HepG2 (cell line): ENCODE data around the gene DDX31. TPM values are rescaled to one million over a fixed set of nuclear protein-coding genes. Genes with fewer than 3 reads are reported as not detected.

Experiments
- ATAC-seq: fragments of 200-7000 bp; cut with Tn5 transposase; 3 replicates; pipeline ENCODE4 v1.9.1; 2020; ENCODE audit warnings: mild to moderate bottlenecking, moderate library complexity
- BruUV-seq: library from RNA; stranded (reverse); fragments of 400-500 nt; replicated peaks from 2 replicates; lab custom pipeline; 2021; lab: Mats Ljungman, UMichigan
- CTCF ChIA-PET: fragments of 300-600 bp; formaldehyde crosslinking; extraction: SDS; loops from one replicate; lab custom pipeline; 2021; ENCODE audit warnings: low total read pairs, inconsistent platforms, low intra/inter-chr PET ratio; lab: Yijun Ruan, JAX
- POLR2A ChIA-PET: fragments of 350-600 bp; sonication (Branson Sonifier 250); formaldehyde crosslinking; loops from one replicate; lab custom pipeline; 2020; ENCODE audit warnings: antibody characterized with exemption, inconsistent platforms; lab: Yijun Ruan, JAX
- DNase-seq: peaks from one replicate; pipeline ENCODE4 v3.0.0-alpha.2; 2015; ENCODE audit warnings: low spot score
- FAIRE-seq: peaks from 3 replicates; lab custom pipeline; 2011; peaks lifted over from hg19 to GRCh38; lab: Jason Lieb, UNC
- H2AFZ ChIP-seq: one replicate; pipeline ENCODE4 v1.6.1; 2011; ENCODE audit warnings: low read length, inconsistent platforms
- H3K27ac ChIP-seq: fragments of 300-600 bp; 3 replicates; pipeline ENCODE4 v1.8.0; 2011; ENCODE audit warnings: mixed run types, mild to moderate bottlenecking, mixed read lengths, low read length, inconsistent platforms; ENCODE audit not compliant: insufficient read depth; ENCODE audit errors: extremely low read length
- H3K27me3 ChIP-seq, 2 experiments: fragments of 200-600 bp in 1 of 2; 2 replicates in 1 of 2; 3 replicates in 1 of 2; pipeline versions ENCODE4 v1.6.0 to v1.8.0; 2011; ENCODE audit warnings: low read length in 2 of 2, mild to moderate bottlenecking in 2 of 2, moderate library complexity in 2 of 2, inconsistent platforms in 1 of 2; ENCODE audit not compliant: insufficient read depth in 2 of 2, control insufficient read depth in 1 of 2
- H3K36me3 ChIP-seq, 2 experiments: fragments of 200-600 bp in 1 of 2; replicated peaks in 1 of 2; 2 replicates in 1 of 2; 3 replicates in 1 of 2; pipeline versions ENCODE4 v1.5.1 to v1.8.0; 2011; ENCODE audit warnings: low read length in 2 of 2, inconsistent platforms in 1 of 2; ENCODE audit not compliant: insufficient read depth in 2 of 2, control insufficient read depth in 1 of 2
- H3K4me1 ChIP-seq: 2 replicates; pipeline ENCODE4 v1.5.1; 2012; ENCODE audit warnings: low read length, inconsistent platforms; ENCODE audit not compliant: insufficient read depth
- H3K4me2 ChIP-seq: 2 replicates; pipeline ENCODE4 v1.6.0; 2011; ENCODE audit warnings: low read depth, low read length, inconsistent platforms
- H3K4me3 ChIP-seq, 3 experiments: fragments of 200-600 bp in 1 of 3; sonication (generic), shearing (Covaris generic) in 1 of 3; replicated peaks in 1 of 3; 2 replicates each; pipeline ENCODE4 v1.5.1; 2011 to 2016; ENCODE audit warnings: low read length in 3 of 3, inconsistent platforms in 2 of 3, low read depth in 2 of 3, mild to moderate bottlenecking in 2 of 3, control low read depth in 1 of 3, mixed read lengths in 1 of 3; ENCODE audit not compliant: insufficient read depth in 1 of 3
- H3K79me2 ChIP-seq: one replicate; pipeline ENCODE4 v1.6.1; 2011; ENCODE audit warnings: low read length, inconsistent platforms; ENCODE audit not compliant: insufficient read depth
- H3K9ac ChIP-seq: 2 replicates; pipeline ENCODE4 v1.6.0; 2011; ENCODE audit warnings: mild to moderate bottlenecking, low read depth, low read length, inconsistent platforms; ENCODE audit not compliant: insufficient read depth
- H3K9me3 ChIP-seq: 2 replicates; pipeline ENCODE4 v1.5.1; 2012; ENCODE audit warnings: mild to moderate bottlenecking, low read length
- H4K20me1 ChIP-seq: 2 replicates; pipeline ENCODE4 v1.6.0; 2011; ENCODE audit warnings: inconsistent platforms, mild to moderate bottlenecking, low read length, moderate library complexity; ENCODE audit not compliant: insufficient read depth
- CTCF ChIP-seq: sonication (generic); formaldehyde crosslinking; IDR thresholded peaks from 2 replicates; pipeline ENCODE4 v1.5.0; 2020; ENCODE audit warnings: mild to moderate bottlenecking, missing genetic modification reagents, moderate library complexity
- DRAP1 ChIP-seq: IDR thresholded peaks from 2 replicates; pipeline ENCODE4 v1.6.1; 2016; ENCODE audit warnings: missing genetic modification reagents, missing compliant biosample characterization
- FIP1L1 ChIP-seq: fragments of 200-400 bp; formaldehyde crosslinking; IDR thresholded peaks from 2 replicates; pipeline ENCODE4 v1.6.1; 2018; ENCODE audit warnings: low read depth, mild to moderate bottlenecking, low read length, moderate library complexity, borderline replicate concordance; ENCODE audit not compliant: insufficient read depth
- FOXA3 ChIP-seq: IDR thresholded peaks from 2 replicates; pipeline ENCODE4 v1.6.1; 2016; ENCODE audit warnings: missing genetic modification reagents, missing compliant biosample characterization
- GABPA ChIP-seq, 2 experiments: IDR thresholded peaks; 2 replicates each; pipeline ENCODE4 v1.6.1; 2011 to 2016; ENCODE audit warnings: low read depth in 2 of 2, low read length in 1 of 2, missing biosample characterization in 1 of 2, missing genetic modification characterization in 1 of 2
- HNF1B ChIP-seq: sonication (generic); formaldehyde crosslinking; IDR thresholded peaks from 2 replicates; pipeline ENCODE4 v1.5.1; 2020; ENCODE audit warnings: mild to moderate bottlenecking, moderate library complexity, missing genetic modification reagents
- IKZF5 ChIP-seq: IDR thresholded peaks from 2 replicates; pipeline ENCODE4 v1.6.1; 2018; ENCODE audit warnings: missing genetic modification reagents, mild to moderate bottlenecking, missing compliant biosample characterization
- MEIS2 ChIP-seq: sonication (generic); formaldehyde crosslinking; IDR thresholded peaks from 2 replicates; pipeline ENCODE4 v1.9.0; 2021; ENCODE audit warnings: mild to moderate bottlenecking, missing genetic modification reagents
- MYC ChIP-seq: sonication (generic); formaldehyde crosslinking; IDR thresholded peaks from 2 replicates; pipeline ENCODE4 v1.9.0; 2021; ENCODE audit warnings: missing genetic modification reagents, borderline replicate concordance
- NFKB2 ChIP-seq: sonication (generic); formaldehyde crosslinking; IDR thresholded peaks from 2 replicates; pipeline ENCODE4 v1.4.0; 2020; ENCODE audit warnings: missing genetic modification reagents, borderline replicate concordance
- ZBTB49 ChIP-seq: sonication (generic); formaldehyde crosslinking; IDR thresholded peaks from 2 replicates; pipeline ENCODE4 v1.4.0; 2020; ENCODE audit warnings: missing genetic modification reagents, borderline replicate concordance
- ZNF276 ChIP-seq: sonication (generic); formaldehyde crosslinking; IDR thresholded peaks from 2 replicates; pipeline ENCODE4 v1.4.0; 2020; ENCODE audit warnings: mild to moderate bottlenecking, low read depth, missing genetic modification reagents
- WGBS: methylation state at CpG from one replicate; pipeline ENCODE4 v1.1.6; 2017; ENCODE audit warnings: low lambda C conversion rate; 5-methylcytosine and 5-hydroxymethylcytosine counted together
- in situ Hi-C: cut with HindIII; loops from 2 replicates; pipeline ENCODE4 v1.10.0; 2017; ENCODE audit warnings: low pct_unique_long_range_greater_than_20kb; ENCODE audit not compliant: extremely low pct_ligation_motif_present
- intact Hi-C: fragments of 100-400 bp; cut with micrococcal nuclease; formaldehyde crosslinking; loops from one replicate; pipeline ENCODE4 v1.10.0; 2022; ENCODE audit not compliant: unreplicated experiment
- polyA plus RNA-seq, 8 experiments: library from polyadenylated mRNA; depleted of rRNA in 3 of 8; stranded (reverse) in 7 of 8; unstranded in 1 of 8; fragments of >200 nt; fragmentation: Illumina TruSeq in 4 of 8; extraction: Trizol in 4 of 8; gene quantifications; 2 replicates each; pipeline versions ENCODE4 v1.2.1 to v1.2.3, GENCODE V29; 2011 to 2016; ENCODE audit warnings: low read depth in 4 of 8, missing spikeins in 1 of 8, mixed read lengths in 1 of 8; ENCODE audit not compliant: insufficient read depth in 1 of 8
- total RNA-seq, 5 experiments: library from RNA; depleted of rRNA; stranded (reverse); fragments of >200 nt; fragmentation: Illumina TruSeq; extraction: Trizol; gene quantifications; 2 replicates each; pipeline ENCODE4 v1.2.3, GENCODE V29; 2016; ENCODE audit warnings: low read depth in 1 of 5

DDX31 gene
- total and polyA plus RNA-seq, 2 of the 13 experiments (the other 11 are each of a cell fraction or from before 2014, with no cell fraction given) = 11.4 to 16.3 TPM

- BruUV-seq = no TSS peak
- Histone ChIP-seq H3K4me1 (no peaks in the 10 kb centered on the region), H3K36me3 (no peaks in the 10 kb centered on the region), H2AFZ (no peak overlapping the region), H3K9me3 (no peaks in the 10 kb centered on the region), H3K9ac (no peak overlapping the region), H3K79me2 (no peaks in the 10 kb centered on the region), H3K27me3 (peaks cover 7 to 30% of the 10 kb centered on the region in 2 experiments), H3K4me3 (no peak overlapping the region), H3K27ac (no peak overlapping the region), H3K4me2 (no peak overlapping the region), H4K20me1 (peaks cover 12% of the 10 kb centered on the region; the same call in 1 of the 2 replicates)
- WGBS = 1% methylated on average over 12 of the region's 16 CpGs
- peak; percentile 48 for DNase-seq
- peak; percentile 4 for FAIRE-seq
- in situ Hi-C loops (loop anchor here (5.0 kb wide), 2 partner anchors 68 to 163 kb away; partner anchors contain the start of gene CFAP77), intact Hi-C loops (loop anchor here (1.0 to 2.0 kb wide), 2 partner anchors 68 to 162 kb away; no protein-coding TSS in a partner anchor)
- POLR2A ChIA-PET = no interaction called here
- peak; percentile 93 for ATAC-seq
- CTCF ChIA-PET = interaction anchor here (0.7 to 2.8 kb wide), 3 partner anchors 29 to 163 kb away, joined by 4 to 22 read pairs (median 17); no protein-coding TSS in a partner anchor
- TF ChIP-seq FOXA3 (CRISPR knock-in tag) = no peak
- TF ChIP-seq HNF1B (CRISPR knock-in tag) = peak; percentile 45; the same call in 1 of the 2 replicates
- peak; percentile 33; the same call in 1 of the 2 replicates for TF ChIP-seq IKZF5 (CRISPR knock-in tag)
- TF ChIP-seq NFKB2 (CRISPR knock-in tag) = no peak
- no peak for TF ChIP-seq ZNF276 (CRISPR knock-in tag)
- no peak for TF ChIP-seq DRAP1 (CRISPR knock-in tag)
- peak; percentile 21; the same call in 1 of the 2 replicates for TF ChIP-seq MYC (CRISPR knock-in tag)
- TF ChIP-seq CTCF = peak; percentile 93
- TF ChIP-seq MEIS2 (CRISPR knock-in tag) = no peak
- TF ChIP-seq ZBTB49 (CRISPR knock-in tag) = no peak
- TF ChIP-seq GABPA (IDR thresholded peaks at IDR 0.05; ENCODE audit: low read depth, low read length) = peak; percentile 24; the same call in 1 of the 2 replicates
- peak; percentile 76 for TF ChIP-seq GABPA (CRISPR knock-in tag; IDR thresholded peaks at IDR 0.05; ENCODE audit: low read depth)
- no peak for TF ChIP-seq FIP1L1
Measured at GRCh38 chr9:132575005-132575609, 94.7 kb downstream of the DDX31 start.
